HepG2 (cell line): Measurements from ENCODE around the gene MYOZ1.

Experiments used
- CC2D1A ChIP-seq: sonication (generic); formaldehyde crosslinking; IDR thresholded peaks from 2 replicates; pipeline ENCODE4 v1.8.1; 2023; ENCODE audit warnings: mild to moderate bottlenecking, missing genetic modification reagents
- EZH2 ChIP-seq: conservative IDR thresholded peaks from 2 replicates; pipeline ENCODE4 v1.6.1; 2012; ENCODE audit warnings: mild to moderate bottlenecking, low read depth, low read length, moderate library complexity
- PRDM15 ChIP-seq: sonication (generic); formaldehyde crosslinking; IDR thresholded peaks from 2 replicates; pipeline ENCODE4 v1.4.0; 2020; ENCODE audit warnings: missing genetic modification reagents

GRCh38 chr10:73625004-73625883, 16.0 kb downstream of the MYOZ1 start:
- no peak for TF ChIP-seq EZH2
- no peak for TF ChIP-seq CC2D1A (CRISPR knock-in tag)
- TF ChIP-seq PRDM15 (CRISPR knock-in tag), result no peak
